Measurements from ENCODE around the gene MVD.
"Not testable (repeated sequence)": the region's sequence is repeated elsewhere in the genome, so short reads cannot be mapped to it uniquely, and the experiment has no call there.

The MVD gene

DNA sequence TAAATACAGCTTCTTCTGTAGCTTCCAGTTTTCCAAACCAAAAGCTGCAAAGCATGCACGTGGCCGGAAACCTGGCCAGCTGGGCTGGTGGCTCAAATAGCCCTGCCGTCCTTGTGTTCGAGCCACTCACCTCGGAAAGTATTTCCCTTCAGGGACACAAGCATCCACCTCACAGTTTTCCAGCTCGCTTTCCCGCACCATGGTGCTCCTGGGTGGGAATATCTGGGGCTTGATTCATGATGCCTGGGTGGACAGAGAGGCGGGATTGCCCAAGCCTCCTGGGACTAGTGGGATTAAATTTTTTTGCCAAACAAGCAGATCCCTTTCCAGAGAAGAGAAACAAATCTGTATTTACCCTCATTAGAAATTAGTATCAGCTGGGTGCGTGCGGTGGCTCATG is 7.1 kb upstream of the MVD start:
- Histone ChIP-seq H3K27me3 (ENCODE audit: control insufficient read depth in 5 of 5, insufficient read depth in 4 of 5, low read length in 5 of 5) (no peaks in the 10 kb centered on the region), H3K4me1 (ENCODE audit: control insufficient read depth in 5 of 5, insufficient read depth in 5 of 5, low read length in 5 of 5) (peaks cover 3 to 13% (median 11%) of the 10 kb centered on the region in 5 donors), H3K4me3 (ENCODE audit: low read depth in 1 of 5, low read length in 5 of 5) (no peak overlapping the region), H3K36me3 (ENCODE audit: control insufficient read depth in 5 of 5, insufficient read depth in 5 of 5, low read length in 5 of 5) (peaks cover 0 to 14% (median 6%) of the 10 kb centered on the region in 5 donors), H3K27ac (ENCODE audit: low read depth, low read length) (no peak overlapping the region), H3K9me3 (ENCODE audit: control insufficient read depth in 5 of 5, low read length in 5 of 5) (no peaks in the 10 kb centered on the region), H3K9ac (ENCODE audit: low read length in 5 of 5) (no peak overlapping the region)

DNA sequence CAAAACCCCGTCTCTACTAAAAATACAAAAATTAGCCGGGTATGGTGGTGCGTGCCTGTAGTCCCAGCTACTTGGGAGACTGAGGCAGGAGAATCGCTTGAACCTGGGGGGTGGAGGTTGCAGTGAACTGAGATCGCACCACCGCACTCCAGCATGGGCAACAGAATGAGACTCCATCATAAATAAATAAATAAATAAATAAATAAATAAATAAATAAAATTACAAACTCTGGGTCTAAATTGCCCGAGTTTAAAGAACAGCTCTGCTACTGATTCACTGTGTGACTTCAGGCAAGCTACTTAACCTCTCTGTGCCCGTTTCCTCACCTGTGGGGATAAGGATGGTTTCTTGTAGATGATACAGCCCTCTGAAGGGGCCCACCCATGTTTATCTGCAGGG is 6.6 kb upstream of the MVD start:
- H3K36me3 ChIP-seq (ENCODE audit: control insufficient read depth in 5 of 5, insufficient read depth in 5 of 5, low read length in 5 of 5) = peaks cover 0 to 14% (median 6%) of the 10 kb centered on the region in 5 donors
- H3K4me3 ChIP-seq (ENCODE audit: low read depth in 1 of 5, low read length in 5 of 5); H3K27ac ChIP-seq (ENCODE audit: low read depth, low read length); H3K27me3 ChIP-seq (ENCODE audit: control insufficient read depth in 5 of 5, insufficient read depth in 4 of 5, low read length in 5 of 5); H3K9ac ChIP-seq (ENCODE audit: low read length in 5 of 5); H3K9me3 ChIP-seq (ENCODE audit: control insufficient read depth in 5 of 5, low read length in 5 of 5): not testable (repeated sequence)
- peaks cover 3 to 17% (median 16%) of the 10 kb centered on the region in 5 donors for H3K4me1 ChIP-seq (ENCODE audit: control insufficient read depth in 5 of 5, insufficient read depth in 5 of 5, low read length in 5 of 5)

DNA sequence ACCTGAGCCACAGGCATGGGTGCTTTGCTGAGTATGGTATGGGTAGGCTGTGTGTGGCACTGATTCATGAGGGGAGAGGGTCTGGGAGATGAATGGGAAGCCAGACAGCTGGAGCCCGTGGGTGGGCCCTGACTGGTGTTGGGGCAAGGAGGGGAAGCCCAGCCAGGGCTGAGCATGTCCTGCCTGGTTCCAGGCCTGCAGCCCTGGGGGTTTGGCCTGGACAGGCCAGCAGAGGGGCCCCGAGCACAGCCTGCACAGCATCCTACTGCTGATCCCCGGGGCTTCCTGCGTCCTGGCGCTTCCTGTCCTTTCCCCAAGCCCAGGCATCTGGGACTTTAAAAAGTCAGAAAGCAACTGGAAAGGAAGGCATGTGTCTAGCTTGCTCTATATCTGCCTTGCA is 4.6 kb upstream of the MVD start:
- H3K4me3 ChIP-seq (ENCODE audit: low read depth in 1 of 5, low read length in 5 of 5) = no peak overlapping the region
- H3K9ac ChIP-seq (ENCODE audit: low read length in 5 of 5) = no peak overlapping the region
- H3K9me3 ChIP-seq (ENCODE audit: control insufficient read depth in 5 of 5, low read length in 5 of 5) = no peaks in the 10 kb centered on the region
- no peak overlapping the region for H3K27ac ChIP-seq (ENCODE audit: low read depth, low read length)
- H3K27me3 ChIP-seq (ENCODE audit: control insufficient read depth in 5 of 5, insufficient read depth in 4 of 5, low read length in 5 of 5) = no peaks in the 10 kb centered on the region
- H3K36me3 ChIP-seq (ENCODE audit: control insufficient read depth in 5 of 5, insufficient read depth in 5 of 5, low read length in 5 of 5) = peaks cover 0 to 5% (median 2%) of the 10 kb centered on the region in 5 donors
- H3K4me1 ChIP-seq (ENCODE audit: control insufficient read depth in 5 of 5, insufficient read depth in 5 of 5, low read length in 5 of 5) = peaks cover 3 to 32% (median 26%) of the 10 kb centered on the region in 5 donors

DNA sequence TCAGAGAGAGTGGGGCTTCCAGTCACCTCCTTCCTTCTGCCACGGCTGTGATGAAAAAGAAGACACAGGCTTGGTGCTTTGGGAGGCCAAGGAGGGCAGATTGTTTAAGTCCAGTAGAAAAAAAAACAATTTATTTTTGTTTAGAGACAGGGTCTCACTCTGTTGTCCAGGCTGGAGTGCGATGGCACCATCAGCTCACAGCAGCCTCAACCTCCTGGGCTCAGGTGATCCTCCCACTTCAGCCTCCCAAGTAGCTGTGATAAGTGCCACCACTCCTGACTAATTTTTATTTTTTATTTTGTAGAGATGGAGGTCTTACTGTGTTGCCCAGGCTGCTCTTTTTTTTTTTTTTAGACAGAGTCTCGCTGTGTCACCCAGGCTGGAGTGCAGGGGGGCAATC is 2.7 kb upstream of the MVD start:
- H3K27me3 ChIP-seq (ENCODE audit: control insufficient read depth in 5 of 5, insufficient read depth in 4 of 5, low read length in 5 of 5) = no peaks in the 10 kb centered on the region
- peak overlapping the region; percentile 10 for H3K27ac ChIP-seq (ENCODE audit: low read depth, low read length)
- no peaks in the 10 kb centered on the region for H3K36me3 ChIP-seq (ENCODE audit: control insufficient read depth in 5 of 5, insufficient read depth in 5 of 5, low read length in 5 of 5)
- no peak overlapping the region for H3K9ac ChIP-seq (ENCODE audit: low read length in 5 of 5)
- H3K4me1 ChIP-seq (ENCODE audit: control insufficient read depth in 5 of 5, insufficient read depth in 5 of 5, low read length in 5 of 5) = peaks cover 5 to 41% (median 32%) of the 10 kb centered on the region in 5 donors
- H3K9me3 ChIP-seq (ENCODE audit: control insufficient read depth in 5 of 5, low read length in 5 of 5) = no peaks in the 10 kb centered on the region
- no peak overlapping the region for H3K4me3 ChIP-seq (ENCODE audit: low read depth in 1 of 5, low read length in 5 of 5)

DNA sequence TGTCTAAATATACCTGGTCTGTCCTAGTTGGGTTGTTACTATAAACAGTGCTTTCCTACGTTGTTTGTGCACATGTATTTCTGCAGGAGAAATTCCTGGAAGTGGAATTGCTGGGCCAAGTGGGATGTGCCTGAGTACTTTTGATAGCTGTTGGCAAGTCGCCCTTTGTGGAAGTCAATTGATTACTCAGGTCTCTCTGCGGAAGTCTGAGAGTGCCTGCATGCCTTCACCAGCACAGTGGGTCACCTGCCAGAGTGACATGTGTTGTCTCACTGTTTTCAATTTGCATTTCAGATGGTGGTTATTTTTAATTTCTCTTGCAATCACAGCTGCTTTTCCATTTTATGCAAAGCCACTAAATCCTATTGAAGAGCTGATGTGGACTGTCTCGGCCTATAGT is 2.3 kb upstream of the MVD start:
- Histone ChIP-seq H3K36me3 (ENCODE audit: control insufficient read depth in 5 of 5, insufficient read depth in 5 of 5, low read length in 5 of 5) (no peaks in the 10 kb centered on the region), H3K4me3 (ENCODE audit: low read depth in 1 of 5, low read length in 5 of 5) (no peak overlapping the region), H3K4me1 (ENCODE audit: control insufficient read depth in 5 of 5, insufficient read depth in 5 of 5, low read length in 5 of 5) (peaks cover 5 to 41% (median 31%) of the 10 kb centered on the region in 5 donors), H3K9ac (ENCODE audit: low read length in 5 of 5) (no peak overlapping the region), H3K27ac (ENCODE audit: low read depth, low read length) (peak overlapping the region; percentile 10), H3K27me3 (ENCODE audit: control insufficient read depth in 5 of 5, insufficient read depth in 4 of 5, low read length in 5 of 5) (no peaks in the 10 kb centered on the region), H3K9me3 (ENCODE audit: control insufficient read depth in 5 of 5, low read length in 5 of 5) (no peaks in the 10 kb centered on the region)

DNA sequence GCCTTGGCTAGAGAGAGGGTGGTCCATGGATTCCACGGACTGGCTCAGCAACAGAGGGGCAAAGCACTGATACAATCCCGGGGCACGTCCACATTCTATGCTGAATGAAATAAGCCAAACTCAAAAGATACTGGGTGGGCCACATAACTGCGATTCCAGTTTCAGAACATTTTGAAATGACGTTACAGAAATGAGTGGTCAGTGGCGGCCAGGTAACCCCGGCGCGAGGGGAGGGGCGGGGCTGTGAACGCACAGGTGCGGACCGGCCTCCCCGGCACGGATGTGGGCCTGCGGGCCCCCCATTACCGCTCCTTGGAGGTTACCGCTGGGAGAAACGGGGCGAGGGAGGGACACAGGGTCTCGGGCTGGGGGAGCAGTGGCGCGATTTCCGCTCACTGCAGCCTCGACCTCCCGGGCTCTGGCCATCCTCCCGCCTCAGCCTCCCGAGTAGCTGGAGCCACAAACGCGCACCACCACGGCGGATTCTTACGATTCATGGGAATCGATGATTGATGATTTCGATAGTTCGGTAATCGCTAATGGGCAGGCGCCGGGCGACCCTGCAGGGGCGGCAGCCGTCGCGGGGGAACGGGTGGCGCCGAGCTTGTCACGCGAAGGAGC is 559 bp downstream of the MVD start:
- Histone ChIP-seq H3K9ac (ENCODE audit: low read length in 5 of 5) (peak overlapping the region in 4 of 5 donors; percentile 70 to 81 (median 76)), H3K4me1 (ENCODE audit: control insufficient read depth in 5 of 5, insufficient read depth in 5 of 5, low read length in 5 of 5) (peaks cover 1 to 36% (median 25%) of the 10 kb centered on the region in 5 donors), H3K27ac (ENCODE audit: low read depth, low read length) (peak overlapping the region; percentile 23), H3K36me3 (ENCODE audit: control insufficient read depth in 5 of 5, insufficient read depth in 5 of 5, low read length in 5 of 5) (peaks cover 0 to 11% (median 8%) of the 10 kb centered on the region in 5 donors), H3K27me3 (ENCODE audit: control insufficient read depth in 5 of 5, insufficient read depth in 4 of 5, low read length in 5 of 5) (no peaks in the 10 kb centered on the region), H3K9me3 (ENCODE audit: control insufficient read depth in 5 of 5, low read length in 5 of 5) (no peaks in the 10 kb centered on the region), H3K4me3 (ENCODE audit: low read depth in 1 of 5, low read length in 5 of 5) (peak overlapping the region; percentile 53 to 87 (median 81))

DNA sequence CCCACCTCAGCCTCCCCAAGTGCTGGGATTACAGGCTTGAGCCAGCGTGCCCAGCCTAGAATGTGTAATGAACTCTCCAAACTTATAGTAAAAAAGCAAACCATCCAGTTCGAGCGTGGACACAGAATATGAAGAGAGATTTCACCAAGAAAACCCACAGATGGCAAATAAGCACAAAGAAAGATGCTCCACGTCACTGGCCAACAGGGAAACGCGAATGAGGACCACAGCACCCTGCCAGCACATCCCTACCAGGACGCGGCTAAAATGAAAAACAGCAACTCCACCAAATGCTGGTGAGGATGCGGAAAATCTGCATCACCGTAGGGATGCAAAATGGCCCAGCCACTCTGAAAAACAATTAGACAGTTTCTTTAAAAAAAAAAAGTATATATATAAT is 1.4 kb downstream of the MVD start:
- Histone ChIP-seq H3K9me3 (ENCODE audit: control insufficient read depth in 5 of 5, low read length in 5 of 5) (no peaks in the 10 kb centered on the region), H3K27me3 (ENCODE audit: control insufficient read depth in 5 of 5, insufficient read depth in 4 of 5, low read length in 5 of 5) (no peaks in the 10 kb centered on the region), H3K4me3 (ENCODE audit: low read depth in 1 of 5, low read length in 5 of 5) (no peak overlapping the region), H3K9ac (ENCODE audit: low read length in 5 of 5) (peak overlapping the region in 1 of 5 donors; percentile 2), H3K36me3 (ENCODE audit: control insufficient read depth in 5 of 5, insufficient read depth in 5 of 5, low read length in 5 of 5) (peaks cover 0 to 19% (median 13%) of the 10 kb centered on the region in 5 donors), H3K4me1 (ENCODE audit: control insufficient read depth in 5 of 5, insufficient read depth in 5 of 5, low read length in 5 of 5) (peaks cover 1 to 36% (median 25%) of the 10 kb centered on the region in 5 donors), H3K27ac (ENCODE audit: low read depth, low read length) (no peak overlapping the region)

DNA sequence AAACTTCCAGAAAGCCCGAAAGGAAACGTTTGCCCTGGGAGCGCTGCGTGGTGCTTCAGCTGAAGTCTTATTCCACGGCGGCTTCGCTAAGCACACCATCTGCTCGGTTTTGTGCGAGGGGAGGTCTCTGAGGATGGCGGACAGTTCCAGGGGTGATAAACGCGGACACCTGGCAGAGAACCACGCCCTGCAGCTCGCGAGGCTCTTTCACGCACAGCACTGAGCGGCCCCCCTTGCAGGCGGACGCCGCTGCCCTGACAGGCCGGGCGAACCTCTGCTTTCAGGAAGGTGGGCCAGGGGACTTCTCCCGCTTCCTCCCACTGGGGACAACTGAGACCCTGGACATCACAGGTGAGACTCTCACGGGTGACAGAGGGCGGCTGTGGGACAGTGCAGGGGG is 3.7 kb downstream of the MVD start:
- Histone ChIP-seq H3K27ac (ENCODE audit: low read depth, low read length) (no peak overlapping the region), H3K4me3 (ENCODE audit: low read depth in 1 of 5, low read length in 5 of 5) (no peak overlapping the region), H3K27me3 (ENCODE audit: control insufficient read depth in 5 of 5, insufficient read depth in 4 of 5, low read length in 5 of 5) (no peaks in the 10 kb centered on the region), H3K4me1 (ENCODE audit: control insufficient read depth in 5 of 5, insufficient read depth in 5 of 5, low read length in 5 of 5) (peaks cover 1 to 22% (median 17%) of the 10 kb centered on the region in 5 donors), H3K9ac (ENCODE audit: low read length in 5 of 5) (no peak overlapping the region), H3K9me3 (ENCODE audit: control insufficient read depth in 5 of 5, low read length in 5 of 5) (no peaks in the 10 kb centered on the region), H3K36me3 (ENCODE audit: control insufficient read depth in 5 of 5, insufficient read depth in 5 of 5, low read length in 5 of 5) (peaks cover 0 to 40% (median 33%) of the 10 kb centered on the region in 5 donors)

DNA sequence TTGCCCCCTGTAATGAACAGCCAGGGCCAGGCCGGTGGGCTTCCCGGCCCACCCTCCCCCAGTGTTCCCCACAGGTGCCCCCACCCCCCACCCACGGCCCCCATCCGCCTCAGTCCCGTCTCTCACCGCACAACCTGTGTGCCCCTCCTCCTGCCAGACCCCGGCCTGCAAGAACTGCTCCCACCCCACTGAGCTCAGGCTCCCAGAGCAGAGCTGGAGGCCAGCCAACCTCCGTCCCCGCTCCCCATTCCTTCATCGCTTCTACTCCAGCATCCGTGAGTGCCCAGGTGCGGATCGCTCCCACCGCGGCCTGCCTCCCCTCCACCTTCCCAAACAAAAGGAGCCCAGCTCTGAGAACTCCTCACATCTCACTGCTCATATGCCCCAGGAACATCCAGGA is 4.2 kb downstream of the MVD start:
- Histone ChIP-seq H3K27ac (ENCODE audit: low read depth, low read length) (no peak overlapping the region), H3K9me3 (ENCODE audit: control insufficient read depth in 5 of 5, low read length in 5 of 5) (no peaks in the 10 kb centered on the region), H3K9ac (ENCODE audit: low read length in 5 of 5) (no peak overlapping the region), H3K36me3 (ENCODE audit: control insufficient read depth in 5 of 5, insufficient read depth in 5 of 5, low read length in 5 of 5) (peaks cover 0 to 44% (median 34%) of the 10 kb centered on the region in 5 donors), H3K4me1 (ENCODE audit: control insufficient read depth in 5 of 5, insufficient read depth in 5 of 5, low read length in 5 of 5) (peaks cover 1 to 18% (median 12%) of the 10 kb centered on the region in 5 donors), H3K4me3 (ENCODE audit: low read depth in 1 of 5, low read length in 5 of 5) (no peak overlapping the region), H3K27me3 (ENCODE audit: control insufficient read depth in 5 of 5, insufficient read depth in 4 of 5, low read length in 5 of 5) (no peaks in the 10 kb centered on the region)

DNA sequence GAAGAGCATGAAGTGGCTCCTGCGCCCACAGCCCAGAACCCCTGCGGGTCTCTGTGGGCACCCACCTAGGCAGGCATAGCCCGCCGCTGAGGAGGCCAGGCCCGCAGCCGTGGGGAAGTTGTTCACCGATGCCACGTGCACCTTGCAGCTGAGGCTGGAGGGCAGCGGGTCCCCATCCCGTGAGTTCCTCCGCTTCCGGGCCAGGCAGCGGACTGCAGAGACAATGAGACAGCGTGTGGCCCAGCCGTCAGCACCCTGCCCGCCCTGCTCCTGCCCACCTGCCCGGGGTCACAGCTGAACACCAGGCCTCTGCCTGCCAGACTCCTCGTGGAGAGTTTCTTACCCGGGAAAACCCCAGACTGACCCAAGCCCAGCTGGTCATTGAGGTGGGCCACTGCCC is 5.5 kb downstream of the MVD start:
- no peak overlapping the region for H3K27ac ChIP-seq (ENCODE audit: low read depth, low read length)
- peaks cover 0 to 50% (median 37%) of the 10 kb centered on the region in 5 donors for H3K36me3 ChIP-seq (ENCODE audit: control insufficient read depth in 5 of 5, insufficient read depth in 5 of 5, low read length in 5 of 5)
- no peaks in the 10 kb centered on the region for H3K27me3 ChIP-seq (ENCODE audit: control insufficient read depth in 5 of 5, insufficient read depth in 4 of 5, low read length in 5 of 5)
- H3K4me1 ChIP-seq (ENCODE audit: control insufficient read depth in 5 of 5, insufficient read depth in 5 of 5, low read length in 5 of 5) = peaks cover 1 to 11% (median 7%) of the 10 kb centered on the region in 5 donors
- no peak overlapping the region for H3K9ac ChIP-seq (ENCODE audit: low read length in 5 of 5)
- H3K9me3 ChIP-seq (ENCODE audit: control insufficient read depth in 5 of 5, low read length in 5 of 5) = no peaks in the 10 kb centered on the region
- no peak overlapping the region for H3K4me3 ChIP-seq (ENCODE audit: low read depth in 1 of 5, low read length in 5 of 5)
